Stimulated activated CD4-positive, alpha-beta T cell treated with anti-CD3 and anti-CD28 coated beads, Interleukin-4, amount 100 ng/mL, for 24 hours (primary cell): ENCODE measurements around the gene TRPM7.

ENCODE experiments used
- DNase-seq: peaks from one replicate; pipeline ENCODE4 v3.0.0-alpha.2; 2020

The TRPM7 gene

GRCh38 chr15:50558012-50558411 lies 128.6 kb downstream of the TRPM7 start:
- no peak for DNase-seq

DNA sequence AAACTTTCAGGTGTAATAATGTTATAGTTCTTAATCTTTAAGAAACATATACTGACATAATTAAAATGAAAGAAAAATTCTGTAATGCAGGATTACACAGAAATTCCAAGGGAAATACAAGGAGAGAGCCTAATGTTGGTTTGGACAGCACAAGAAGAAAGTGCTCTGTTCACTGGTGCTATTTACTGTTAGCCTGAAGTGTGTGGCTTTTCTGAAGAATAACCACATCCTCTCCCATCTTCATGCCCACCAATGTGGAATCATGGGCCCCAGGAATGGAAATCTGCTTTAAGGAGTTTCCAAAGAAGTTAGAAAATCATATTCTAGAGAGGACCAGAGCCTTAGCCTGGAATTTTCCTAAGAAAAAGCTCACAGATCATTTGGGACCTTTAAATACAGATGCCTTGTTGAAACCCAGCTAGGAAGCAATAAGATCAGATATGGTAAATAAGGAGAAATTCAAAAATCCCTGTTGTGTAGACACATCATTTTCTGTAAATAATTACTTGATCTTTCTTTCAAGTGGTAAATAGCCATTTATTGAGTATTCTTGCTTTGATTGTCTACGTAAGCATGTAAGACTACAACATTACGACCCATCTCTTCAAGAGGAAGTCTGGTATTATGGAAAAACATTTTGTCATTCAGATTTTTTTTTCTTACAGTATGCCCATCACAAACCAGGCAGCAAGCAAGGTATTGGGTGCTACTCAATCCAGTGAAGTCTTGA lies 129.8 kb downstream of the TRPM7 start:
- no peak for DNase-seq

DNA sequence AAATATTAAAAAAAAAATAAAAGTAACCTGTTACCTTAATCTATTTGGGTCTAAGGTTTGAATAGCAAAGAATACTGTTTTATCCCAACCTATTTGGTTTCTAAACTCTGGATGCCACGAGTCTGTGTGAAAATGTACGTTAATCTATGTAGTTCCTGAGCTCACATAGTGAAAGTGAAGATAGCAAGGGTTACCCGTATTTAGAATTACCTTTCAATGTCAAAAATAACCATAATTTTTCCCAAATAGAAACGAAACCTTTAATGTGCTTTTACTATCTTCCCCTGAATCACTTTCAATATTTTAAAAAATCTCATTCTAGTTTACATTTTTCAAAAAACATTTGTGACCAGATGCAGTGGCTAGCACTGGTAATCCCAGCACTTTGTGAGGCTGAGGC lies 134.4 kb downstream of the TRPM7 start:
- no peak for DNase-seq

GRCh38 chr15:50549326-50549725 lies 137.3 kb downstream of the TRPM7 start:
- DNase-seq = no peak

GRCh38 chr15:50546566-50546965 lies 140.0 kb downstream of the TRPM7 start, which contains the start of gene USP50:
Gene USP50 (minus strand): TSS chr15:50546666. CDS start chr15:50546525, 141 bp downstream.
- no peak for DNase-seq

GRCh38 chr15:50544368-50544767 lies 142.2 kb downstream of the TRPM7 start:
- no peak for DNase-seq

DNA sequence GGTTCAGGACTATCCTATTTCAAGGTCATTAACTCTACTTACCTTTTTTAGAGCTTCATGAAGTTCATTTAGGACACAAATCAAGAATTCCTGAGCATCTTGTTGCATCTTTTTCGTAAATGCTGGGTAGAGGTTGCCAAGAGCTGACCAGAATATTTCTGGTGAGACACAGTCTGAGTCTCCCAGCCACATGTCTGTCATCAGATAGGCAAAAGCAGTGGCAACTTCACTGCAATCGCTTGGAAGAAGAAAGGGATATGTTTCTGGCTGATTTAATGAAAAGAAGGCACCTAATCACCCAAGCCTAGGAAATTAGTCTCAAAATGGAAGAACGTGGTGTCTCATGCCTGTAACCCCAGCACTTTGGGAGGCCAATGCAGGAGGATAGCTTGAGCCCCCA lies 143.0 kb downstream of the TRPM7 start:
- DNase-seq = no peak

DNA sequence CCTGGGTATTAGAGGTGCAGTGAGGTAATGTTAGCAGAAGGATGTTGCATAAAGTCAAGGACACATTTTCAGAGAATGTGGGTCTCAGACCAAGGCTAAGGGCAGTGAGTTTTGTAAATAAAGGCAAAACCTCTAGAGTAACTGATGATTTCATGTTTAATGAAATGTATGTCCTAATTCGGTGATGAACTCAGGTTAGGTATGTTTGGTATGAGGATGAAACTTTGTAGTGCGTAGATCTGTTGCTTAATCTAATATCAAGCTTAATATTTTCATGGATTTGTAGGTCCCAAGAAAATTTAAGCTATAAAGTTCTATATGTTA lies 143.7 kb downstream of the TRPM7 start:
- no peak for DNase-seq

GRCh38 chr15:50531766-50532165 lies 154.8 kb downstream of the TRPM7 start:
- no peak for DNase-seq

DNA sequence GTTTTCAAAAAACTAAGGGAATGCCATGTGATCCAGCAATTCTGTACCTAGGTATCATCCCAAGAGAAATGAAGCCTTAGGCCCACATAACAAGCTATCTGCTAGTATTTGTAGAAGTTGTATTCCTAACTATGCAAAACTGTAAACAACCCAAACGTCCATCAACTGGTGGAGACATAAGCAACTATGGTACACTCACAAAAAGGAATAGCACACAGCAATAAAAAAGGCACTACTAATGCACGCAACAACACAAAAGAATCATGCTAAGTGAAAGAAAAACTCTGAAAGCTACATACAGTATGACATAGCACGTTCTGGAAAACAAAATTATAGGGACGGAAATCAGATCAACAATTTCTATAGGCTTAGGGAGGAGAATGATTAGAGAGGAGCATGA lies 155.4 kb downstream of the TRPM7 start:
- no peak for DNase-seq

- DNase-seq = no peak
Observed at GRCh38 chr15:50523851-50524251, 162.7 kb downstream of the TRPM7 start.

DNA sequence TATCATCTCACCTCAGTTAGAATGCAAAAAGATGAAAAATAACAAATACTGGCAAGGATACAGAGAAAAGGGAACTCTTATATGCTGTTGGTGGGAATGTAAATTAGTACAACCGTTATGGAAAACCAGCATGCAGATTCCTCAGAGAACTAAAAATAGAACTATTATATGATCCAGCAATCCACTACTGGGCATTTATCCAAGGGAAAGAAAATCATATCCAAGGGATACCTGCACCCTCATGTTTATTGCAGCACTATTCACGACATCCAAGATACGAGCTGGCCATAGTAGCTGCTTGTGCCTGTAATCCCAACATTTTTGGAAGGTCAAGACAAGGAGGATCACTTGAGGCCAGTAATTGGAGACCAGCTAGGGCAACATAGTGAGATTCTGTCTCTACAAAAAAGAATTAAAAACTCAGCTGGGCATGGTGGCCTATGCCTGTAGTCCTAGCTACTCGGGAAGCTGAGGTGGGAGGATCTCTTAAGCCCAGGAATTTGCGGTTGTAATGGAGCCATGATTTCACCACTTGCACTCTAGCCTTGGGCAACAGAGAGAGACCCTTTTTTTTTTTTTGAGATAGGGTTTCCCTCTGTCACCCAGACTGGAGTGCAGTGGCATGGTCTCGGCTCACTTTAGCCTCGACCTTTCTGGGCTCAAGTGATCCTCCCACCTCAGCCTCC lies 166.7 kb downstream of the TRPM7 start:
- no peak for DNase-seq

DNA sequence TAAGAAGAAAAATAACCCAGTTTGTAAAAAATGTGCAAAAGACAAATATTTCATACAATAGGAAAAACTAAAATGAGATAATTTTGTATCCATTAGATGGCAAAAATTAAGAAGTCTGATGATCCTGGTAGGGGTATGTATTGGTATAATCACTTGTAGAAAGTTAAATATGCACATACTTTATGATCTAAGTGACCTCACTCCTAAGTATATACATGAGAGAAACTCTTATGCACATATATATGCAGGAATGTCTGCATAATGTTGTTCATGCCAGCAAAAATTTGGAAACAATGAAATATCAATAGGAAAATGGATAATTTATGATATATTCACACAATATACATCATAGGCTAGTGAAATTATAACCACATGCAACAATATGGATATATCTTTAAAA lies 173.6 kb downstream of the TRPM7 start:
- DNase-seq = no peak
